CD14-positive monocyte (primary cell): ENCODE results near the gene SPATA16. TPM values are rescaled to one million over a fixed set of nuclear protein-coding genes. Genes with fewer than 3 reads are reported as not detected.

Experiments used
- DNase-seq, 3 donors: peaks; one replicate each; pipeline ENCODE4 v3.0.0-alpha.2; 2011 to 2022
- H2AFZ ChIP-seq: 2 replicates; pipeline ENCODE4 v1.6.0; 2012; ENCODE audit warnings: mild to moderate bottlenecking, low read depth, low read length, inconsistent platforms; ENCODE audit not compliant: insufficient read depth, poor library complexity, severe bottlenecking
- H3K27ac ChIP-seq, 2 donors: 1 replicate in 1 of 2; 2 replicates in 1 of 2; pipeline ENCODE4 v1.5.1; 2012 to 2013; ENCODE audit warnings: low read length in 2 of 2, control low read depth in 1 of 2, inconsistent platforms in 1 of 2, low read depth in 1 of 2, mild to moderate bottlenecking in 1 of 2
- H3K27me3 ChIP-seq, 2 donors: one replicate each; pipeline versions ENCODE4 v1.6.0 to v1.6.1; 2011 to 2013; ENCODE audit warnings: low read length in 2 of 2; ENCODE audit not compliant: control insufficient read depth in 2 of 2, insufficient read depth in 2 of 2
- H3K36me3 ChIP-seq, 2 donors: replicated peaks in 1 of 2; 1 replicate in 1 of 2; 2 replicates in 1 of 2; pipeline versions ENCODE4 v1.5.1 to v1.6.1; 2012 to 2013; ENCODE audit warnings: low read length in 2 of 2, control low read depth in 1 of 2, inconsistent platforms in 1 of 2, mild to moderate bottlenecking in 1 of 2; ENCODE audit not compliant: insufficient read depth in 2 of 2, control insufficient read depth in 1 of 2
- H3K4me1 ChIP-seq, 2 donors: 1 replicate in 1 of 2; 2 replicates in 1 of 2; pipeline versions ENCODE4 v1.5.1 to v1.6.1; 2012 to 2013; ENCODE audit warnings: low read length in 2 of 2, control low read depth in 1 of 2, inconsistent platforms in 1 of 2, mild to moderate bottlenecking in 1 of 2, moderate library complexity in 1 of 2; ENCODE audit not compliant: insufficient read depth in 2 of 2, control insufficient read depth in 1 of 2
- H3K4me2 ChIP-seq: replicated peaks from 2 replicates; pipeline ENCODE3; 2012; ENCODE audit warnings: low read length, moderate library complexity, mild to moderate bottlenecking; ENCODE audit not compliant: poor library complexity, severe bottlenecking; ENCODE audit errors: extremely low read depth
- H3K4me3 ChIP-seq, 3 experiments: fragments of 200-600 bp in 1 of 3; sonication (generic) in 1 of 3; replicated peaks in 1 of 3; 1 replicate in 2 of 3; 2 replicates in 1 of 3; pipeline ENCODE4 v1.5.1; 2011 to 2013; ENCODE audit warnings: low read length in 3 of 3, mild to moderate bottlenecking in 3 of 3, control low read depth in 2 of 3, low read depth in 2 of 3, inconsistent platforms in 1 of 3, moderate library complexity in 1 of 3
- H3K79me2 ChIP-seq: 2 replicates; pipeline ENCODE4 v1.6.0; 2012; ENCODE audit warnings: mild to moderate bottlenecking, control low read depth, inconsistent platforms, low read length, moderate library complexity; ENCODE audit not compliant: insufficient read depth
- H3K9ac ChIP-seq: 2 replicates; pipeline ENCODE4 v1.6.0; 2017; ENCODE audit warnings: low read length, mild to moderate bottlenecking; ENCODE audit not compliant: insufficient read depth, poor library complexity, severe bottlenecking
- H3K9me3 ChIP-seq, 2 donors: replicated peaks in 1 of 2; 1 replicate in 1 of 2; 2 replicates in 1 of 2; pipeline versions ENCODE4 v1.5.1 to v1.6.1; 2012 to 2013; ENCODE audit warnings: low read length in 2 of 2, control low read depth in 1 of 2; ENCODE audit not compliant: control insufficient read depth in 1 of 2, insufficient read depth in 1 of 2
- H4K20me1 ChIP-seq: 2 replicates; pipeline ENCODE4 v1.6.0; 2012; ENCODE audit warnings: mild to moderate bottlenecking, low read length, control low read depth, moderate library complexity; ENCODE audit not compliant: insufficient read depth
- H3K27ac Mint-ChIP-seq, 7 donors: one replicate each; pipeline ENCODE4 v1.8.0; 2020; ENCODE audit warnings: mild to moderate bottlenecking in 7 of 7, mixed read lengths in 7 of 7, moderate library complexity in 6 of 7, inconsistent platforms in 2 of 7
- H3K27me3 Mint-ChIP-seq, 3 donors: one replicate each; pipeline ENCODE4 v1.8.0; 2021 to 2022; ENCODE audit warnings: low read depth in 3 of 3, mild to moderate bottlenecking in 3 of 3, mixed read lengths in 3 of 3, moderate library complexity in 3 of 3, inconsistent platforms in 1 of 3
- H3K36me3 Mint-ChIP-seq, 2 donors: one replicate each; pipeline ENCODE4 v1.8.0; 2020; ENCODE audit warnings: mixed read lengths in 2 of 2, inconsistent platforms in 1 of 2, mild to moderate bottlenecking in 1 of 2
- H3K4me1 Mint-ChIP-seq: one replicate; pipeline ENCODE4 v1.8.0; 2020; ENCODE audit warnings: mild to moderate bottlenecking, mixed read lengths
- H3K4me3 Mint-ChIP-seq, 2 donors: one replicate each; pipeline ENCODE4 v1.8.0; 2020; ENCODE audit warnings: mild to moderate bottlenecking in 2 of 2, mixed read lengths in 2 of 2, moderate library complexity in 1 of 2
- H3K9me3 Mint-ChIP-seq, 7 donors: one replicate each; pipeline ENCODE4 v1.8.0; 2020 to 2022; ENCODE audit warnings: mixed read lengths in 7 of 7, mild to moderate bottlenecking in 6 of 7, moderate library complexity in 6 of 7, inconsistent platforms in 2 of 7
- CTCF ChIP-seq: fragments of 200-600 bp; IDR thresholded peaks from one replicate; pipeline ENCODE4 v1.8.0; 2022; ENCODE audit warnings: antibody characterized with exemption, mild to moderate bottlenecking
- WGBS: methylation state at CpG from one replicate; pipeline ENCODE4 v1.1.5; 2013; ENCODE audit warnings: missing lambda C conversion rate; ENCODE audit not compliant: insufficient coverage; 5-methylcytosine and 5-hydroxymethylcytosine counted together
- intact Hi-C, 2 donors: fragments of 100-400 bp; cut with micrococcal nuclease; formaldehyde crosslinking; loops; one replicate each; pipeline versions ENCODE4 v1.15.0 to v1.15.1; 2023
- polyA plus RNA-seq, 3 donors: library from polyadenylated mRNA; depleted of rRNA in 1 of 3; unstranded in 2 of 3; stranded (reverse) in 1 of 3; fragments of 300-500 nt in 2 of 3; fragments of >200 nt in 1 of 3; fragmentation: Illumina TruSeq in 2 of 3; gene quantifications; 1 replicate in 2 of 3; 2 replicates in 1 of 3; pipeline ENCODE4 v1.2.3, GENCODE V29; 2012 to 2021

The SPATA16 gene
- polyA plus RNA-seq, 3 donors, result not detected

GRCh38 chr3:173008978-173009377 lies 132.1 kb downstream of the SPATA16 start:
- TF ChIP-seq CTCF, result no peak
- H3K9me3 ChIP-seq, result peaks cover 0 to 11% of the 10 kb centered on the region in 2 donors
- Mint-ChIP-seq H3K4me3 (no peak overlapping the region), H3K9me3 (peaks cover 0 to 8% (median 3%) of the 10 kb centered on the region in 7 donors), H3K36me3 (no peaks in the 10 kb centered on the region), H3K27me3 (peaks cover 2 to 5% (median 2%) of the 10 kb centered on the region in 3 donors), H3K4me1 (no peaks in the 10 kb centered on the region), H3K27ac (no peak overlapping the region)
- H4K20me1 ChIP-seq, result no peaks in the 10 kb centered on the region
- no peak overlapping the region for H3K9ac ChIP-seq
- H3K4me2 ChIP-seq, result no peak overlapping the region
- no peaks in the 10 kb centered on the region for H3K27me3 ChIP-seq
- intact Hi-C loops, result no loop called here
- H2AFZ ChIP-seq, result no peak overlapping the region
- DNase-seq, result no peak
- H3K79me2 ChIP-seq, result no peaks in the 10 kb centered on the region
- 100% methylated on average over 1 of the region's 3 CpGs for WGBS
- no peak overlapping the region for H3K27ac ChIP-seq
- no peak overlapping the region for H3K4me3 ChIP-seq
- no peaks in the 10 kb centered on the region for H3K4me1 ChIP-seq
- H3K36me3 ChIP-seq, result no peaks in the 10 kb centered on the region

GRCh38 chr3:173007079-173007723 lies 133.8 kb downstream of the SPATA16 start:
- DNase-seq, result no peak
- H3K9me3 ChIP-seq, result peaks cover 0 to 11% of the 10 kb centered on the region in 2 donors
- H3K9ac ChIP-seq, result no peak overlapping the region
- no peak for TF ChIP-seq CTCF
- no peak overlapping the region for H3K27ac Mint-ChIP-seq
- H3K36me3 Mint-ChIP-seq, result no peaks in the 10 kb centered on the region
- no peaks in the 10 kb centered on the region for H3K36me3 ChIP-seq
- no peak overlapping the region for H3K4me3 Mint-ChIP-seq
- peaks cover 0 to 8% (median 3%) of the 10 kb centered on the region in 7 donors for H3K9me3 Mint-ChIP-seq
- H3K4me2 ChIP-seq, result no peak overlapping the region
- WGBS, result 43% methylated on average over 3 of the region's 3 CpGs
- peaks cover 2 to 4% (median 2%) of the 10 kb centered on the region in 3 donors for H3K27me3 Mint-ChIP-seq
- no peak overlapping the region for H3K4me3 ChIP-seq
- H4K20me1 ChIP-seq, result no peaks in the 10 kb centered on the region
- no peaks in the 10 kb centered on the region for H3K4me1 ChIP-seq
- no peaks in the 10 kb centered on the region for H3K4me1 Mint-ChIP-seq
- no peak overlapping the region for H3K27ac ChIP-seq
- H3K79me2 ChIP-seq, result no peaks in the 10 kb centered on the region
- no peak overlapping the region for H2AFZ ChIP-seq
- intact Hi-C loops, result no loop called here
- H3K27me3 ChIP-seq, result no peaks in the 10 kb centered on the region
